ENCODE data around the gene TRABD2B.

TRABD2B gene

GRCh38 chr1:47809301-47810084 is 187.7 kb downstream of the TRABD2B start:
- no peak for TF ChIP-seq Cebpa-rat (IDR thresholded peaks at IDR 0.05)
- H3K27me3 ChIP-seq, result no peaks in the 10 kb centered on the region
- H3K4me3 ChIP-seq, result no peak overlapping the region
- no peak overlapping the region for H3K4me2 ChIP-seq
- H3K4me1 ChIP-seq, result peaks cover 14% of the 10 kb centered on the region
- H3K9me3 ChIP-seq, result no peaks in the 10 kb centered on the region
- no peak overlapping the region for H3K9ac ChIP-seq
- H3K36me3 ChIP-seq, result no peaks in the 10 kb centered on the region
- H4K20me1 ChIP-seq, result no peaks in the 10 kb centered on the region
- H3K27ac ChIP-seq, result no peak overlapping the region

- H3K4me2 ChIP-seq, result no peak overlapping the region
- TF ChIP-seq Cebpa-rat (IDR thresholded peaks at IDR 0.05), result no peak
- H3K9ac ChIP-seq, result no peak overlapping the region
- no peaks in the 10 kb centered on the region for H3K27me3 ChIP-seq
- no peak overlapping the region for H3K27ac ChIP-seq
- no peak overlapping the region for H3K4me3 ChIP-seq
- peaks cover 7% of the 10 kb centered on the region for H3K4me1 ChIP-seq
- no peaks in the 10 kb centered on the region for H3K9me3 ChIP-seq
- no peaks in the 10 kb centered on the region for H3K36me3 ChIP-seq
- H4K20me1 ChIP-seq, result no peaks in the 10 kb centered on the region
Measured at GRCh38 chr1:47808612-47809011, 188.6 kb downstream of the TRABD2B start.

- Histone ChIP-seq H3K4me3 (no peak overlapping the region), H3K36me3 (no peaks in the 10 kb centered on the region), H4K20me1 (no peaks in the 10 kb centered on the region), H3K27ac (no peak overlapping the region), H3K9me3 (no peaks in the 10 kb centered on the region), H3K9ac (no peak overlapping the region), H3K4me1 (peaks cover 7% of the 10 kb centered on the region), H3K27me3 (no peaks in the 10 kb centered on the region), H3K4me2 (no peak overlapping the region)
- TF ChIP-seq Cebpa-rat (IDR thresholded peaks at IDR 0.05), result no peak
Measured at GRCh38 chr1:47805921-47806361, 191.2 kb downstream of the TRABD2B start.

- no peak overlapping the region for H3K4me2 ChIP-seq
- H3K27ac ChIP-seq, result no peak overlapping the region
- peaks cover 7% of the 10 kb centered on the region for H3K4me1 ChIP-seq
- no peaks in the 10 kb centered on the region for H3K9me3 ChIP-seq
- no peaks in the 10 kb centered on the region for H3K36me3 ChIP-seq
- H4K20me1 ChIP-seq, result no peaks in the 10 kb centered on the region
- no peaks in the 10 kb centered on the region for H3K27me3 ChIP-seq
- H3K4me3 ChIP-seq, result no peak overlapping the region
- TF ChIP-seq Cebpa-rat (IDR thresholded peaks at IDR 0.05), result no peak
- H3K9ac ChIP-seq, result no peak overlapping the region
Measured at GRCh38 chr1:47805018-47805417, 192.2 kb downstream of the TRABD2B start.

- H3K27ac ChIP-seq, result no peak overlapping the region
Measured at GRCh38 chr1:47803815-47804501, 193.2 kb downstream of the TRABD2B start.

GRCh38 chr1:47797575-47797974 is 199.6 kb downstream of the TRABD2B start:
- Histone ChIP-seq H3K4me2 (no peak overlapping the region), H3K4me1 (no peaks in the 10 kb centered on the region), H3K9ac (no peak overlapping the region), H3K27me3 (no peaks in the 10 kb centered on the region), H3K9me3 (no peaks in the 10 kb centered on the region), H3K4me3 (no peak overlapping the region), H3K36me3 (no peaks in the 10 kb centered on the region), H3K27ac (no peak overlapping the region), H4K20me1 (no peaks in the 10 kb centered on the region)
- no peak for TF ChIP-seq Cebpa-rat (IDR thresholded peaks at IDR 0.05)

More at GRCh38 chr1:47803815-47804501, 193.2 kb downstream of the TRABD2B start:
- Histone ChIP-seq H3K9me3 (no peaks in the 10 kb centered on the region), H3K4me3 (no peak overlapping the region), H3K4me2 (no peak overlapping the region), H4K20me1 (no peaks in the 10 kb centered on the region), H3K36me3 (no peaks in the 10 kb centered on the region), H3K9ac (no peak overlapping the region), H3K27me3 (no peaks in the 10 kb centered on the region), H3K4me1 (peaks cover 7% of the 10 kb centered on the region)
- TF ChIP-seq Cebpa-rat (IDR thresholded peaks at IDR 0.05), result no peak

GRCh38 chr1:47796626-47797025 is 200.6 kb downstream of the TRABD2B start:
- H3K27ac ChIP-seq, result no peak overlapping the region
- no peaks in the 10 kb centered on the region for H3K4me1 ChIP-seq
- no peaks in the 10 kb centered on the region for H3K9me3 ChIP-seq
- H3K4me3 ChIP-seq, result no peak overlapping the region
- no peak overlapping the region for H3K4me2 ChIP-seq
- H3K36me3 ChIP-seq, result no peaks in the 10 kb centered on the region
- TF ChIP-seq Cebpa-rat (IDR thresholded peaks at IDR 0.05), result no peak
- H4K20me1 ChIP-seq, result no peaks in the 10 kb centered on the region
- H3K9ac ChIP-seq, result no peak overlapping the region
- H3K27me3 ChIP-seq, result no peaks in the 10 kb centered on the region

GRCh38 chr1:47795102-47795501 is 202.1 kb downstream of the TRABD2B start:
- H3K4me1 ChIP-seq, result no peaks in the 10 kb centered on the region

GRCh38 chr1:47794530-47794929 is 202.7 kb downstream of the TRABD2B start:
- no peaks in the 10 kb centered on the region for H4K20me1 ChIP-seq
- H3K36me3 ChIP-seq, result no peaks in the 10 kb centered on the region
- no peaks in the 10 kb centered on the region for H3K9me3 ChIP-seq
- H3K27ac ChIP-seq, result no peak overlapping the region
- H3K9ac ChIP-seq, result no peak overlapping the region
- H3K4me2 ChIP-seq, result no peak overlapping the region
- no peaks in the 10 kb centered on the region for H3K4me1 ChIP-seq
- no peak overlapping the region for H3K4me3 ChIP-seq
- no peaks in the 10 kb centered on the region for H3K27me3 ChIP-seq
- TF ChIP-seq Cebpa-rat (IDR thresholded peaks at IDR 0.05), result no peak

More at GRCh38 chr1:47795102-47795501, 202.1 kb downstream of the TRABD2B start:
- no peak for TF ChIP-seq Cebpa-rat (IDR thresholded peaks at IDR 0.05)
- Histone ChIP-seq H3K27me3 (no peaks in the 10 kb centered on the region), H3K9ac (no peak overlapping the region), H4K20me1 (no peaks in the 10 kb centered on the region), H3K4me3 (no peak overlapping the region), H3K4me2 (no peak overlapping the region), H3K36me3 (no peaks in the 10 kb centered on the region), H3K9me3 (no peaks in the 10 kb centered on the region), H3K27ac (no peak overlapping the region)

GRCh38 chr1:47794081-47794480 is 203.1 kb downstream of the TRABD2B start:
- no peak overlapping the region for H3K4me3 ChIP-seq
- TF ChIP-seq Cebpa-rat (IDR thresholded peaks at IDR 0.05), result no peak
- H3K9ac ChIP-seq, result no peak overlapping the region
- H3K36me3 ChIP-seq, result no peaks in the 10 kb centered on the region
- no peaks in the 10 kb centered on the region for H3K9me3 ChIP-seq
- no peak overlapping the region for H3K27ac ChIP-seq
- no peaks in the 10 kb centered on the region for H4K20me1 ChIP-seq
- no peak overlapping the region for H3K4me2 ChIP-seq
- H3K4me1 ChIP-seq, result no peaks in the 10 kb centered on the region
- H3K27me3 ChIP-seq, result no peaks in the 10 kb centered on the region
